HepG2 (cell line): ENCODE measurements around the gene FAM162A.

Source experiments
- CCAR2 ChIP-seq: fragments of 200-400 bp; formaldehyde crosslinking; optimal IDR thresholded peaks from 2 replicates; pipeline ENCODE3; 2018; ENCODE audit warnings: low read depth, mild to moderate bottlenecking, low read length, moderate library complexity
- FOXP1 ChIP-seq, 2 experiments: fragments of 450-650 bp in 1 of 2; IDR thresholded peaks; 2 replicates each; pipeline ENCODE4 v1.6.1; 2017 to 2018; ENCODE audit warnings: antibody characterized with exemption in 1 of 2
- JUN ChIP-seq: sonication (generic); formaldehyde crosslinking; IDR thresholded peaks from 2 replicates; pipeline ENCODE4 v1.4.0; 2020; ENCODE audit warnings: mild to moderate bottlenecking, missing genetic modification reagents
- MAF1 ChIP-seq: sonication (generic); formaldehyde crosslinking; IDR thresholded peaks from 2 replicates; pipeline ENCODE4 v1.5.0; 2020; ENCODE audit warnings: missing genetic modification reagents, borderline replicate concordance
- RBM39 ChIP-seq: fragments of 200-400 bp; formaldehyde crosslinking; IDR thresholded peaks from one replicate; pipeline ENCODE4 v1.6.1; 2018; ENCODE audit warnings: antibody characterized with exemption, mild to moderate bottlenecking, low read depth, low read length; ENCODE audit not compliant: poor library complexity, severe bottlenecking

DNA sequence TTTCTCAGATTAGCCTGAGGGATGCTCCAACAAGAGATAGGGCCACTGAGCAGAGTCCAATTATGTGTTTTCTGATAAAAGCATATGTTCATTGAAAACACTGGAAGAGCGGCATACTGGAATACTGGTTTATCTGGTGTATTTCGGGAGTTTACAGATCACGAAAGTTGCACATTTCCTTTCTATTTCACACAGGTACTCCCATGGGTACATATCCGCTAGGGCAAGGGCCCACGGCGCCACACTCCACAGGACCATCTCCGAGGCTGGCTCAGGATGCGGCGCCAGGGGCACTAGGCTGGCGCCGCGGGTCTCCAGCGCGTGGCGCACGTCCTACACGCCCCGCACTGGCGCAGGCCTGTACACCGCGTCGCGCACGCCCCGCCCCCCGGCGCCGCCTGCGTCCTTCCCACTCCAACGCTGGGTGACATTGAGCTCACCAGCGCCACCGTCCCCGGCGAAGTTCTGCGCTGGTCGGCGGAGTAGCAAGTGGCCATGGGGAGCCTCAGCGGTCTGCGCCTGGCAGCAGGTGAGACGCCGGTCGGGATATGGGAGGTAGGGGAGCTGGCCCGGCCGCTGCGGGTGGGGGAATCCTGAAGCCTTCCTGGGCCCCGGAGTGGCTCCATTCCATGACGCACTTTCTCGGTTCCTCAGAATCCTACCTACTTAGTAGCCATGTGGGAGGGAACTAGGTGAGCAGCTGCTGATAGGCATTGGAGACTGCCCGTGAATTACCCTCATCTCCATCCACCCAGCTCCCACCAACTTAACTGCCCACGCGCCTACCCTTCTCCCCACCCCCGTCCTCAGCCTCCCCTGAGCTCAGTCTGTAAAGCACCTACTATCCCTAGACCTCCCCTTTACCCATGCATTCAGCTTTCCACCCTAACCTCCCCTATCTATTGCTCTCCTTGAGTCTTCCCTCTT is at the start of gene FAM162A:
- TF ChIP-seq RBM39, result peak; percentile 81
- TF ChIP-seq MAF1 (CRISPR knock-in tag), result 0 out of 2 replicates have a peak, but pooled peaks have one; percentile 89
- no peak for TF ChIP-seq FOXP1 (IDR thresholded peaks at IDR 0.05)
- peak; percentile 35 for TF ChIP-seq FOXP1 (CRISPR knock-in tag; IDR thresholded peaks at IDR 0.05)
- no peak; the same call in 1 of the 2 replicates for TF ChIP-seq JUN (CRISPR knock-in tag)
- no peak for TF ChIP-seq CCAR2
